DND-41 (cell line): ENCODE data around the gene NID2.

Source experiments
- CTCF ChIP-seq: IDR thresholded peaks from 2 replicates; pipeline ENCODE4 v1.5.1; 2012; ENCODE audit warnings: borderline replicate concordance, low read length, moderate library complexity, mild to moderate bottlenecking; ENCODE audit not compliant: poor library complexity, severe bottlenecking; ENCODE audit errors: extremely low read depth
- EZH2 ChIP-seq: IDR thresholded peaks from 3 replicates; pipeline ENCODE4 v1.6.1; 2012; ENCODE audit warnings: borderline replicate concordance, low read depth, mild to moderate bottlenecking, moderate library complexity, low read length, inconsistent platforms; ENCODE audit not compliant: severe bottlenecking

GRCh38 chr14:52086711-52087110 lies 17.9 kb upstream of the NID2 start:
- TF ChIP-seq EZH2 (no peak), CTCF (no peak)
